NCI-H2171 (cell line): ENCODE measurements around the gene CLDN25.
"Not testable (repeated sequence)": the region's sequence is repeated elsewhere in the genome, so short reads cannot be mapped to it uniquely, and the experiment has no call there.

Source experiments
- DNase-seq: peaks from one replicate; lab custom pipeline; 2025; lab: John Stamatoyannopoulos, UW

CLDN25 gene

GRCh38 chr11:113779496-113779895 is at the start of gene CLDN25:
Gene CLDN25, plus strand, starts transcription at chr11:113779796. Its CDS starts 0 bp downstream, at chr11:113779796.
- no peak for DNase-seq

- peak; percentile 52 for DNase-seq
Observed at GRCh38 chr11:113730887-113731726, 48.5 kb upstream of the CLDN25 start.

GRCh38 chr11:113732092-113732491 is 47.5 kb upstream of the CLDN25 start:
- no peak for DNase-seq

GRCh38 chr11:113736323-113736722 is 43.3 kb upstream of the CLDN25 start:
- no peak for DNase-seq

- DNase-seq: no peak
Observed at GRCh38 chr11:113752932-113753331, 26.7 kb upstream of the CLDN25 start.

GRCh38 chr11:113760241-113760640 is 19.4 kb upstream of the CLDN25 start:
- DNase-seq: no peak

- not testable (repeated sequence) for DNase-seq
Observed at GRCh38 chr11:113763040-113763439, 16.6 kb upstream of the CLDN25 start.

- no peak for DNase-seq
Observed at GRCh38 chr11:113764527-113765219, 14.9 kb upstream of the CLDN25 start.

GRCh38 chr11:113771964-113772363 is 7.6 kb upstream of the CLDN25 start:
- no peak for DNase-seq

- no peak for DNase-seq
Observed at GRCh38 chr11:113773092-113773415, 6.5 kb upstream of the CLDN25 start.

GRCh38 chr11:113773416-113774173 is 6.0 kb upstream of the CLDN25 start, which contains the start of gene ZW10:
Gene ZW10, minus strand, starts transcription at chr11:113773692. Its CDS starts 26 bp downstream, at chr11:113773666.
- peak; percentile 96 for DNase-seq

GRCh38 chr11:113774174-113774503 is 5.5 kb upstream of the CLDN25 start:
- no peak for DNase-seq

GRCh38 chr11:113778111-113778910 is 1.3 kb upstream of the CLDN25 start:
- peak; percentile 42 for DNase-seq

- no peak for DNase-seq
Observed at GRCh38 chr11:113781682-113782081, 2.1 kb downstream of the CLDN25 start.

- DNase-seq: no peak
Observed at GRCh38 chr11:113782134-113782533, 2.5 kb downstream of the CLDN25 start.

- not testable (repeated sequence) for DNase-seq
Observed at GRCh38 chr11:113789016-113789415, 9.4 kb downstream of the CLDN25 start.

- DNase-seq: no peak
Observed at GRCh38 chr11:113789675-113790320, 10.2 kb downstream of the CLDN25 start.

- DNase-seq: peak; percentile 44
Observed at GRCh38 chr11:113796663-113797259, 17.2 kb downstream of the CLDN25 start.

GRCh38 chr11:113802621-113803020 is 23.0 kb downstream of the CLDN25 start:
- no peak for DNase-seq

- no peak for DNase-seq
Observed at GRCh38 chr11:113805640-113806039, 26.0 kb downstream of the CLDN25 start.

- no peak for DNase-seq
Observed at GRCh38 chr11:113806406-113806805, 26.8 kb downstream of the CLDN25 start.
